Stimulated activated CD8-positive, alpha-beta memory T cell treated with anti-CD3 and anti-CD28 coated beads, Interleukin-15, amount 100 ng/mL, for 4 hours (primary cell): Measurements from ENCODE around the gene NFKB2.

ENCODE experiments used
- DNase-seq, 2 donors: peaks; one replicate each; pipeline ENCODE4 v3.0.0-alpha.2; 2020; ENCODE audit warnings: low read depth in 2 of 2

Gene NFKB2

DNA sequence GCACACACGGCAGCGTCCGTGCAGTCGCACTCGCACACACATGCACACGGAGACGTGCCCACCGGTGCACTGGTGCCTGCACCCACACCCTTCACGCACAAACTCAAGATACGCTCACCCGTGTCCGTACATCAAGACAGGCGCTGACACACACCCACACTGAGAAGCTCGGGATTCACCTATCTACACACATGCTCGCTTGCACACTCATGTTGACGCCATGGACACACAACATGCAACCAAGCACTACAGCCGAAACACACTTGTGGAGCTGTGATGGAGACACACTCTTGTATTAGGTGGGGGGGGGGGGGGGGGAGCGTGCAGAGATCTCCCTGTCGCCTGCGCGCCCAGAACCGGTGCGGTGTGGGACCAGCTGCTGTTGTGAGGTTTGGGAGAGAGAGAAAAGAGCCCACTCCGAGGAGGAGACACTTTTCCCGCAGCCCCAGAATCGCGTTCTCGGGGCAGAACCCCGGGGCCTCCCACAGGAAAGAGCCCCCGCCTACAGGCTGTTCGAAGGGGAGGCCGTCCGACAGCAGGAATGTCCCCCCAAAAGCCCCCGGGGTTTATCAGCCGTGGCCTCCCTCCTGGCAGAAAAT, 605 bp upstream of the NFKB2 start:
- peak in 1 of 2 donors; percentile 37 for DNase-seq

DNA sequence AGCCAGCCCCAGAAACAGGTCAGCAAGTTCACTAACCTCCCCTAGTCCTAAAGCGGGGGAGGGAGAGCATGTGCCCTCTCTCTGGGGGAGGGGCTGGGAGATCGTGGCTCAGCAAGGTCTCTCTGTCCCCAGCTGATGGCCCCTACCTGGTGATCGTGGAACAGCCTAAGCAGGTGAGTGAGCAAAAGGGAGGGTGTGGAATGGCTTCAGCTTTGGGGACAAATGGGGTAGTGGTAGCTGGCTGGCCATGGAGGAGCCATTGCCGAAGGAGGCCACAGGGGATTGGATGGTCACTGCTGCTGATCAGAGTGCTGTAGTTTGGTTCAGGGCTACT, 779 bp downstream of the NFKB2 start:
- DNase-seq: no peak

DNA sequence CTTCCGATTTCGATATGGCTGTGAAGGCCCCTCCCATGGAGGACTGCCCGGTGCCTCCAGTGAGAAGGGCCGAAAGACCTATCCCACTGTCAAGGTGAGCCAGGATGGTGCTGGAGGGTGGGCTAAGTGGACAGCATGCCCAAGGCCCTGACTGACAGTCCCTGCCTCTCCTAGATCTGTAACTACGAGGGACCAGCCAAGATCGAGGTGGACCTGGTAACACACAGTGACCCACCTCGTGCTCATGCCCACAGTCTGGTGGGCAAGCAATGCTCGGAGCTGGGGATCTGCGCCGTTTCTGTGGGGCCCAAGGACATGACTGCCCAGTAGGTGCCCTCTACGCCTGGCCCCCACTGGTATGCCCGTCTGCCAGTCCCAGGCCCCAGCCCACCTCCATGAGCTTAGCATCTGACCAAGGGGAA, 1.2 kb downstream of the NFKB2 start:
- no peak for DNase-seq

- no peak for DNase-seq
Observed at GRCh38 chr10:102397222-102398171, 2.0 kb downstream of the NFKB2 start.

GRCh38 chr10:102398172-102399020, 2.9 kb downstream of the NFKB2 start:
- DNase-seq: no peak

DNA sequence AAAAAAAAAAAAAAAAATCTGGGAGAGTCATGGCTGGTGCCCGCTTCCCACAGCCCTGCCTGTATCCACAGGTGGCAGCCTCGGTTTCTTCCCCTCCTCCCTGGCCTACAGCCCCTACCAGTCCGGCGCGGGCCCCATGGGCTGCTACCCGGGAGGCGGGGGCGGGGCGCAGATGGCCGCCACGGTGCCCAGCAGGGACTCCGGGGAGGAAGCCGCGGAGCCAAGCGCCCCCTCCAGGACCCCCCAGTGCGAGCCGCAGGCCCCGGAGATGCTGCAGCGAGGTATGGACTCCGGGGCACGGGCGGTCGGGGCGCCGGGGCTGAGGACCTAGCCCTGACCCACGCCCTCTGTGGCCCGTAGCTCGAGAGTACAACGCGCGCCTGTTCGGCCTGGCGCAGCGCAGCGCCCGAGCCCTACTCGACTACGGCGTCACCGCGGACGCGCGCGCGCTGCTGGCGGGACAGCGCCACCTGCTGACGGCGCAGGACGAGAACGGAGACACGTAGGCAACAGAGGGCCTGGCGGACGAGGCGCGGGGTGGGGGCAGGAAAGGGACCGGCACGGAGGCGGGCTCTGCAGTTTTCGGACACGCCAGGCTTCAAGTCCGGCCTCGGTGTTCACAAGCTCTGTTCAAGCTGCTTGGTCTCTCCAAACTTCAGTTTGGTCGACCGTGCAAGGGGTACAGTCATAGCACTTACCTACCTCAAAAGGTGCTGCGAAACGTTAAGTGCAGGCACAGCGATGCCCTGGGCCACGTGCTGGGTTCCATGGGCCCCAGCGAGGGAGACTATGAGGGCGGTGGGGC, 3.9 kb downstream of the NFKB2 start:
- peak; percentile 70 to 72 for DNase-seq

- DNase-seq: no peak
Observed at GRCh38 chr10:102400076-102400475, 4.6 kb downstream of the NFKB2 start.

DNA sequence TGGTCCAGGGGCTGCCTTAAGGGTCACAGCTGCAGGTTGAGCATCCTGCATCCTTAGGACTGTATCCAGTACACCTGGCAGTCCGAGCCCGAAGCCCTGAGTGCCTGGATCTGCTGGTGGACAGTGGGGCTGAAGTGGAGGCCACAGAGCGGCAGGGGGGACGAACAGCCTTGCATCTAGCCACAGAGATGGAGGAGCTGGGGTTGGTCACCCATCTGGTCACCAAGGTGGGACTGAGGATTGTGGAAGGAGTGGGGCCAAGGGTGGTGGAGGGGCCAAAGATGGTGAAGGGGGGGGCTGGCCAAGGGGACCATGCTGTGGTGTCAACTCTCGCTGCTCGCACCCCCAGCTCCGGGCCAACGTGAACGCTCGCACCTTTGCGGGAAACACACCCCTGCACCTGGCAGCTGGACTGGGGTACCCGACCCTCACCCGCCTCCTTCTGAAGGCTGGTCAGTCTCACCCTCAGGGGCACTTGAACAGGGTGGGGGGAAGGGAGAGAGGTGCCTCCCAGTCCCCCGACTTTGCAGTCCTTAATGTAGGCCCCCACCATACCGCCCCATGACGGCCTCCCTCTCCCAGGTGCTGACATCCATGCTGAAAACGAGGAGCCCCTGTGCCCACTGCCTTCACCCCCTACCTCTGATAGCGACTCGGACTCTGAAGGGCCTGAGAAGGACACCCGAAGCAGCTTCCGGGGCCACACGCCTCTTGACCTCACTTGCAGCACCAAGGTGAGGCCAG, 5.3 kb downstream of the NFKB2 start:
- no peak for DNase-seq

DNA sequence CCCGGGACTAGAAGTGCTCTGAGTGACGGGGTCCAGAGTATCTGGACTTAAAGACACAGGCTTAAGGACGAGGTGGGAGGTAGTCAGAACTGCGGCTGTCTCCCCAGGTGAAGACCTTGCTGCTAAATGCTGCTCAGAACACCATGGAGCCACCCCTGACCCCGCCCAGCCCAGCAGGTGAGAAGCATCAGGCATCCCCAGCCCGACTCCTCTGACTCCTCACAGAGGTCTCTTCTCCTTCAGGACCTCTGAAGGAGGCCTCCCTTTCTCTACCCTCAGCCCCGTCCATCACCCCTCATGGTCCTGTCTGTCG, 5.8 kb downstream of the NFKB2 start:
- no peak for DNase-seq

GRCh38 chr10:102401735-102402511, 6.4 kb downstream of the NFKB2 start:
- no peak for DNase-seq

DNA sequence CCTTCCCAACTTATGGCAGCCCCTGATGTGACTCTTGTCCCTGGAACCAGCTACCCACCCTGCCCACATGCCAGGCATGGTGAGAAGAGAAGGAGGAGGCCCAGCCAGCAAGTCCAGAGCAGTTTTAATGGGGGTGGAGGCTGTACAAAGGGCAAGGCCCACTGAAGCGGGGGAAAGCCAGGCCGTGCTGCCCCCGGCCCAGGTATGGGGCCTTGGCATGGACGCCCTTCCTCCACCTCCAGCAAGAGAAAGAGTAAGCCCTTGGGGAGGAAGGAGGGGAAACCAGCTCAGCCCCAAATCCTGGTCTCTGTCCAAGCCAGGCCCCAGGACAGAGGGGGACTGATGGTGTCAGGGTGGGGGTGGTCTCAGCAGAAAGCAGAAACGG, 7.0 kb downstream of the NFKB2 start:
- no peak for DNase-seq

DNA sequence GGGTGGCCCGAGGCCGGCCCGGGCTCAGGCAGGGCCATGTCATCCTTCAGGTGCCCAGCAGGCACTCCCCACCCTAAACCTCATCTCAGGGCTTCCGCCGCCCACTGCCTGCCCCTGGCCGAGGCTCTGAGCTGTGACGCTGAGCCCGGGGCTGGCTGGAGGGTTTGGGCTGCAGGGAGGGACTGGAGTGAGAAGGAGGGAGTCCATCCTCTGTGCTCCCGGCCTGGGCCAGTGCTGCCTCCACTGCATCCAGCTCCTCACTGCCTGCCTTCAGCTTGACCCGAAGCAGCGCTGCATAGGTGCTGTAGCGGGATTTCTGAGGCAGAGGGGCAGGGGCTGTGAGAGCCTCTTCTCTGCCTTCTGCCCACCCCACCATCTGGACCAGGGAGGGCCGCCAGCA, 7.6 kb downstream of the NFKB2 start:
- DNase-seq: no peak

DNA sequence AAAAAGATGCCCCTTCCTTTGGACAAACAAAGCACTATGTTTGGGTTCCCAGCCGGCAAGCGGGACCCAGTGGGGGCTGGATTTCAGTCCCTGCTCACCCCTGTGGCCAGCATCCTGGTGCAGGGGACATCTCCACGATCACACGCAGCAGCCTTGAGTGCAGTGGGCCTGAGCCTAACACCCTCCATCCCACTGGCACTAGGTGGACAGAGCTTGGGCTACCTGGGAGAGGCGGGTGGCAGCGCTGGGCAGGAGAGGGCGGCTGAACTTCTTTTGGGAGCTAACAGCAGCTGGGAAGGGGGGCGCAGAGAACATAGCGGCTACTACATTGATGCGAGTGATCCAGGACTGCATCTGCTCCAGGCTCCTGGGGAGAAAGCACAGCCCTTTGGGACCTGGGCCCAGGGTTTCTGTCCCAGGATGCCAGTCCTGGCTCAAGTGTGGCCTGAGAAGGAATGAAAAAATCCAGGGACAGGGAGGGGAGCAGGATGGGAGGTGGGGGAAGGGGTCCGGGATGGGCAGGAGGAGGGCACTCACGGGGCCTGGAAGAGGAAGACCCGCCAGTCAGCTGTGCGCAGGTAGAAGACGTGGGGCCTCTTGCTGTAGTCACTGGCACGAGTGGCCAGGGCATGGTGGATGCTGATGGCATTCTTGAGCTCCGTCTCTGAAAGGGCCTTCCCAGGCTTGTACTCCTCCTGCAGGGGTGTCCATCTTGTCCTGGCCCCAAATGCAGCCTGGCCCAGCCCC, 9.0 kb downstream of the NFKB2 start:
- no peak for DNase-seq

DNA sequence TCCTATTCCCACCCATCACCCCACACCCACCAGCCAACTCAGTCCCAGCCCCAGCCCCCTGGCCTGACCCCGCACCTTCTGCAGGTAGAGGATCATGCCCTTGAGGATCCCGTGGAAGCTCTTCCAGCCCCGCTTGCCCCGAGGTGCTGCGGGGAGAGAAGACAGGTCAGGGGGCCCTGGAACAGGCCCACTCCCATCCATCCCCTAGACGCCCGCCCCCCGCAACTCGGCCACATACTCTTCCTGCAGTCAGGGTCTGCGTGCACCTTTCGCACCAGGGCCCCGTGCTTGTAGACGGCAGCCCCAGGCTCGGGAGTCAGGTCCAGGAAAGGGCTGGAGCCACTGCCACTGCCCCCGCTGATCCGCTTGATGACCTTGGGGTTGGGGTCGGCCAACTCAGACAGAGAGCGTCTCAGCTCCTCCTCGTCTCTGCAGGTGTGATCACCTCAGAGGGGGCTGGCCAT, 9.6 kb downstream of the NFKB2 start:
- no peak for DNase-seq

GRCh38 chr10:102405632-102406031, 10.1 kb downstream of the NFKB2 start:
- no peak for DNase-seq

DNA sequence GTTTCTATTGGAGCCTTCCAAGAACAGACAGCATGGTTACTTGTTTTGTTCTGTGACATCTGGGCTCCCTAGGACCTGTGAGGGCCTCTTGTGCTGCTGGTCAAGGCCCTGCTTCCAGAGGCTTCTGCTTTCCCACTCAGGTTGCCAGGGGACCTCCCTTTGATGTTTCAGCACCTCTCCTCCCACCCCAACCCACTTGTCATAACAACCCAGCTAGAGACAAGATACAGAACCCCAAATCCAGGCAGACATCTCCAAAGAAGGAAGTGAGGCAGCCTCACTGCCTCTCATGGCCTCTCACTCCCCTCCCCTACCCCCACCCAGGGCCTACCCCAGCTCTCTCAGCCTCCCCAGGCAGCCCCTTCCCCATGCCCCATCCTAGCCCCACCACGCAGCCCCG, 11.3 kb downstream of the NFKB2 start:
- DNase-seq: no peak

DNA sequence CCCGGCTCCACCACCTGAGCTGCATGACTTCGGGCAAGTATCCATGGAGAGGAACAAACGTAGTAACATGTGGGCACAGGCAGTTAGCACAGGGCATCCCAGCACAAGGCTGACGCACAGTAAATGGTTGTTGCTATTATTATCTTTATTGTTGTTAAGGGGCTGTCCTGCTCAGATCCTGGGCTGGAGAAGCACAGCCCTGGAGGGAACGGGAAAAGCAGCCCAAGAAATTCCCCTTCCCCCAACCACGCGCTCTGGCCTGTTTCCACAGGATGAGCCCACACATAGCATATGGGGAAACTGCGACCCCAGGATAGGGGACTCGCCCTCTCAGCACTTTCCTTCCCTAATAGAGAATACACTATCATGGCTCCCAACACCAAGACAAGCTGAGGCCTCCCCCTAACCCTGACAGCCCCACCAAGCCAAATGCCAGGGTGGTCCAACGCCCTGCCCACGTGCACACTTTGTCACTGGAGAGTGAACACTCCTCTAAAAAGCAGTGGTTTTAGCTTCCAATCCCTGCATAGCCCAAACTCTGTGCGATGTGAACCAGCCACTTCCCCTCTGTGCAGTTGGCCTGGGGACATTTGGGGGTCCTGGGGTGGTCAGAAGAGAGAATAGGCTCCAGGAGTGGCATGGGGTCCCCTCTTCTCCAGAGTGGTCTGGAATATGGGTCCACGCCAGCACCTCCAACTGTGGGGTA, 12.1 kb downstream of the NFKB2 start:
- no peak for DNase-seq

DNA sequence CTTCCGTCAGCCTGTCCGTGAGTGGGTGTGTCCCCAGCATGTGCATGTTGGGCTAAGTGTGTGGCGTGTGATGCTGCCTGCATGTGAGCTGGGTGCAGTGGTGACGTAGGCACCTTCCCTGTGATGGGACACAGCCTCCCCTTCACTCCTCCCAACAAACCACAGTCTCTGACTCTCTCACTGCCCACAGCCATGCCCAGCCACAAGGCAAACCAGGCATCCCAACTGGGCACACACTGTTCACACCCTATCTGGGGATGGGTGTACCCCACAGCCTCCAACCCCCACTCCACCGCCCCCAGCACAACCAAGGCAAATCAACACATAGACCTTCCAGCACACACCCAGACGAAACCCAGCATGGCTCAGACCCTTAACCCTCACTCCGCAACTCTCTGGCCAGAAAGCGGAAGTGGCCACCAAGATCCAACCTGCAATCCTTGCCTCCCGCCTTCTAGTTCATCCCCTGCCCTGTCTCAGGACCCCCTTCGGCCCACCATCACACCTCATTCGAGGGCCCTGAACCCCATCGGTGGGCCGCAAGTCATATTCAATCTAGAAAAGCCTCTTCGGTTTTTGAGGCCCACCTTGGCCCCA, 12.7 kb downstream of the NFKB2 start:
- DNase-seq: no peak
